GM21423 (cell line): ENCODE results near the gene MKRN2OS.

Experiments
- ATAC-seq: cut with Tn5 transposase; IDR thresholded peaks from one replicate; pipeline ENCODE4 v1.9.1; 2021; ENCODE audit warnings: mild to moderate bottlenecking, moderate library complexity; ENCODE audit not compliant: unreplicated experiment

MKRN2OS gene

DNA sequence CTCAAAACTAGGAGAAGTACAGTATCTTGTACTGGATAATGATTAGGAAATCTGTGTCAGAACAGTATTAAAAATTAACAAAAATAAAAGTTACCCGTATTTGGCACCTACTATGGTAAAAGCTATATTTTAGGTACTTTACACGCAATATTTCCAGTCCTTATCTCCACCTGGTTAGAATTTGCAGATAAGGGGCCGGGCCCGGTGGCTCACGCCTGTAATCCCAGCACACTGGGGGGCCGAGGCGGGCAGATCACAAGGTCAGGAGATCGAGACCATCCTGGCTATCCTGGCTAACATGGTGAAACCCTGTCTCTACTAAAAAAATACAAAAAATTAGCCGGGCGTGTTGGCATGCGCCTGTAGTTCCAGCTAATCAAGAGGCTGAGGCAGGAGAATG, 28.4 kb downstream of the MKRN2OS start:
- no peak for ATAC-seq

GRCh38 chr3:12515631-12516030, 29.7 kb downstream of the MKRN2OS start:
- no peak for ATAC-seq

GRCh38 chr3:12513694-12514446, 31.4 kb downstream of the MKRN2OS start:
- no peak for ATAC-seq

DNA sequence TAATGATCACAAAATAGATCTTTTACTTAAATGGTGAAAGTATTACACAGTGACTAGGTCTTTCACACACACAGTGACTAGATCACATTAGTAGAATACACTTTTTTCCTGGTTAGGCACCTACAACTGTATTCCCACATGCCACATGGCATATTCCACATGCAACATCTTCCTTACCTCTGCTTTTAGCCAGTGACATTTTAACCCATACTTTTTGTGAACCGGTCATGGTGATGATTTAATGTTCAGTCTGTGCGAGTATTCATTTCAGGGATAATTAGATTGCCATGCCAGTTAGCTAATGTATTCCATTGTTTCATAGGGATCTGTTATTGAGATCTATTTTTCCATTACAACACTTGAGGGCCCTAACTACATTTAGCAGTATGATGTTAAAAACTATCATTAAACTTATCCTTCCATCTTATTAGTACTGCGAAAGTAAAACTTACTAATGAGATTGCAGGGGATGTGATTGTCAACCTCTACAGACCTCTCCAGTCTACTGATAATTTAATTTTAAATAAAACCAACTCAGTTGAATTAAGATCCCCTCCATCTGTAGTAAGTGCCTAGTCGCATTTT, 32.7 kb downstream of the MKRN2OS start:
- ATAC-seq: no peak

- no peak for ATAC-seq
Observed at GRCh38 chr3:12509466-12509865, 35.8 kb downstream of the MKRN2OS start.

- no peak for ATAC-seq
Observed at GRCh38 chr3:12508291-12508700, 37.0 kb downstream of the MKRN2OS start.

DNA sequence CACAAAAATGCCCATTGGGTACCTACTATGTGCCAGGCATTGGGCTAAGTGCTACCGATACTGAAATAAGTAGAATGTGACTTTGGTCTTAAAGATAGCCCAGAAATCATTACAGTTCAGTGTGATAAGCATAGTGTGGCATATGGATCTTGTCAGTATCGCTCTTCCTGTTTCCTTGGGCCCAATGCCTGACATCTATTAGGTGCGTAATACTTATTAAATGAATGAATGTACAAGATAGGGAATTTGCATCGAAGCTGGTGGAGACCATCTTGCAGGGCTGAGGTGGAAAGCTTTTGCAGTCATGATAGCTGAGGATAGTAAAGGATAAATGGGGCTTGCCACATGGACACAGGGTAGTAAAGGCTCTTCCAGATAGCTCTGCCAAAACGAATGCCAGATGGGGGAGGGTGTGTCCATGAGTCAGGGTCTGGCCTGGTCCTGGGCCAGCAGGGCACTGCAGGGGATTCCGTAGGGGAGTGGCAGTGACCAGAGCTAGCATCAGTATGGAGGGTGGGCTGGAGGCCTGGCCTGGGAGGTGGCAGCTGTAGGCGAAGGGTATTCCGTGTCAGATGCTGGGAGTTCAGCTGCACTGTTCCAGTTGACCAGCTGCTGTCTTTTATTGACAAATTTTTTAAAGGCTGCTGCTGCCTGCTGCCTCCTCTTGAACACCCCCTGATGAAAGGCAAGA, 37.6 kb downstream of the MKRN2OS start:
- no peak for ATAC-seq

DNA sequence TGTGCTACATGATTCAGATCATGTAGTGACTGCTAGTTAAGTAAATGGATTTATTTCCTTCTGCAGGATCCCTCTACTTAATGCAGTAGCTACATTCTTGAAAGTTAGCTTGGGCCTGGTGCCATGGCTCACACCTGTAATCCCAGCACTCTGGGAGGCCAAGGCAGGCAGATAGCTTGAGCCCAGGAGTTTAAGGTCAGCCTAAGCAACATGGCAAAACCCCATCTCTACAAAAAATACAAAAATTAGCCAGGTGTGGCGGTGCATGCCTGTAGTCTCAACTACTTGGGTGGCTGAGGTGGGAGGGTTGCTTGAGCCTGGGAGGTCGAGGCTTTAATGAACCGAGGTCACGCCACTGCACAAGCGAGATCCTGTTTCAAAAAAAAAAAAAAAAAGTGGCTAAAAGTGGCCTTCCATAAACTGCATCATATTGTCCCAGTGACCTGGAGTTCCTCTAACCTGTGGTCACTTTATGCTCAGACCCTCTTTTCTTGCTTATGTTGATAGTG, 39.0 kb downstream of the MKRN2OS start:
- ATAC-seq: no peak

- no peak for ATAC-seq
Observed at GRCh38 chr3:12503126-12503957, 42.0 kb downstream of the MKRN2OS start.

DNA sequence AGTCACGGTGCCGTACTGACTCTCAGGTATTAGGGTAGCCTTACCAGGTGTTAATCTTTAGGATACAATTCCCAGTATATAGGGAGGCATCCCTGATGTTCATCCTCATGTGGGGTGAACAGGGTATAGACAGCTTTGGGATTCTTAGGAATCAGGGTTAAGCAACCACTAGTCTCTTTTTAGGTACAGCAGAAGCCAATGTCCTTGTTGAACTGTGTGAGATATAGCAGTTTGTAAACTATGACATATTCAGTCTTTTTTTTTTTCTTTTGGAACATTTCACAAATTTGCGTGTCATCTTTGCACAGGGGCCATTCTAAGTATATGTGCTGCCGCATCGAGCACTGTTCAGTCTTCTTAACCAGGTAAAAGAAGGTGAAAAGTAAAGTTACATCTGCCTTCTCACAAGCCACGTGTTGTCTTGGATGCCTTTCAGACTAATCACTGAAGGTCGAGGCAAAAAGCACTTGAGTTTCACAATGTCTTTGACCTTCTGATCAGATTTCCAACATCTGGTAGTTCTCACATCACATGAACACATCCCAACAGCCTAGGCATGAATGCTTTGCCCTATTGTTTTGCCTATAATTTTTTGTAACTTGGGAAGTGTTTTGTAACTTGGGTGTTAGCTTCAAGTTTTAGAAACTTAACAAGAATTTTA, 43.8 kb downstream of the MKRN2OS start:
- no peak for ATAC-seq

- no peak for ATAC-seq
Observed at GRCh38 chr3:12499474-12499873, 45.8 kb downstream of the MKRN2OS start.

DNA sequence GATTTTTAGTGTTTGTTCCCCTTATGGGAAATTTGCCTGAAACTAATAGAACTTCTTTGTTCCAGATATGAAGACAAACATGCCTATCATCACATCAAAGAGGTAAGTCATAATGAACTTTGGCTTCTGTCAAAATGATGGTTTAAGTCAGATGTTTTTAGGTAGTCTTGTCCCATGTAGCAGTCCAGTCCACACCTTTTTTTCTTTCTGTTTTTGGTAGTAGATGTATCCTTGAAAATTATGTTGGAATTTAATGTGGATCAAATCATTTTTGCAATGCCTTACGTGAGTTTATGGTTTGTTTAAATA, 48.9 kb downstream of the MKRN2OS start:
- ATAC-seq: no peak

DNA sequence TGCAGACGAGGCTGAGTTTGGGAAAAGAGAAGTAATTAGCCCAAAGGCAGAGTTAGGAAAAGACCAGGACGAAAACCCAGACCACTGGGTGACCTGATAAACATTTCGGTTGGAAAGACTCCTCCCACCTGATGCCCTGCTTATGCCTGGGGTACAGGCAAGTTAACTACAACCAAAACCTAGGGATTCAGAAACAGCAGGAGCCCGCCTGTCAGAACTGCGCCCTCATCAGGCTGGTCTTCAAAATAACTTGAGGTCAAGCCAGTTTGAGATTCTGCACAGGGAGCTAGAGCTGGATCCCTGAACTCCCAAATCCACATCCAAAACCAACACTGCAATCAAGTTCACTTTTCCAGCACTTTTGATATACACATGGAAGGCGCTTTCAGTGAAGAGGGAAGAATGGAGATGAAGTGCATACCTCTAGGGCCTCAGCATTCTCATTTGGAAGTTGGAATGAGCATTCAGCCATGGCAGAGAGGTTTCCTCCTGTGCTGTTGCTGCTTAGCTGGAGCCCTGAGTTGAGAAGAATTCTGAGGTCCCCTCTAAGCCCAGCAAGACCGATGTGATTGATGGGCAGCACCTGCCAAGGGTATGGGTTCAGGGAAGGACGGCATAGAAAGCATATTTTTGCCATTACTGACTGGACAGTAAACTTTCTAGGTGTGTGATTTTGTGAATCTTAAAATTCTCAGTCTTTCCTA, 49.4 kb downstream of the MKRN2OS start:
- no peak for ATAC-seq

GRCh38 chr3:12490547-12490946, 54.8 kb downstream of the MKRN2OS start:
- no peak for ATAC-seq

GRCh38 chr3:12489832-12490231, 55.5 kb downstream of the MKRN2OS start:
- no peak for ATAC-seq
